ENCODE measurements around the gene GNG10.
A peak's percentile ranks its signal among the peaks of the same experiment; 100 is the strongest.
"Not testable (repeated sequence)": the region's sequence is repeated elsewhere in the genome, so short reads cannot be mapped to it uniquely, and the experiment has no call there.

The GNG10 gene

DNA sequence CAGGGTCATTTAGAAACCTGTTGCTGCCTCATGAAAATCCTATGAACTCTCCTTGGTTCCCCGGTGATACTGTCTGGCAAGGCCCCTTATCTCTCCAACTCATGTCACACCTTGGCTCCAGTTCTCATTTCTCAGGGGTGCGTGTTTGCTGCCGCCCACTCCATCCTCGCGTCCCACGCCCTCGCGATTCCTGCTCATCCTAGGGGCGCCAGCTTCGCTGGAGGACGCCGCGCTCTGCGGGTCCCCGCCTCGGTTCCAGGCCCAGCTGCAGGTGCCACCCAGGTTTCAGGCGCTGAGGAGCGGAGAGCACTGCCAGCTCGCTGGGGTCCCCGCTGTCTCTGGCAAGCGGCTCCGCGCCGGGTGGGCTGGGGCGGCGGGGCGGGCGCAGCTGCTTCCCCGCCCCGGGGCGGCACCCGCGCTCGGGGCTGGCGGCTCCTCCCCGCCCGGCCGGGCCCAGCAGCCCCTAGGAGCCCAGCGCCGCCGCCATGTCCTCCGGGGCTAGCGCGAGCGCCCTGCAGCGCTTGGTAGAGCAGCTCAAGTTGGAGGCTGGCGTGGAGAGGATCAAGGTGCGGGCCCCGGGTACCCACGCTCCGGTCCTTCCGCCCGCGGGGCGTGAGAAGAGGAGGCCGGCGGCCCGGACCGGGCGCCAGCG lies at the start of gene GNG10:
Gene GNG10 (plus strand): TSS at position 456 of the 652 bp plus-strand sequence. CDS start 30 bp downstream, at position 486.
- DNase-seq = peak; percentile 72

DNA sequence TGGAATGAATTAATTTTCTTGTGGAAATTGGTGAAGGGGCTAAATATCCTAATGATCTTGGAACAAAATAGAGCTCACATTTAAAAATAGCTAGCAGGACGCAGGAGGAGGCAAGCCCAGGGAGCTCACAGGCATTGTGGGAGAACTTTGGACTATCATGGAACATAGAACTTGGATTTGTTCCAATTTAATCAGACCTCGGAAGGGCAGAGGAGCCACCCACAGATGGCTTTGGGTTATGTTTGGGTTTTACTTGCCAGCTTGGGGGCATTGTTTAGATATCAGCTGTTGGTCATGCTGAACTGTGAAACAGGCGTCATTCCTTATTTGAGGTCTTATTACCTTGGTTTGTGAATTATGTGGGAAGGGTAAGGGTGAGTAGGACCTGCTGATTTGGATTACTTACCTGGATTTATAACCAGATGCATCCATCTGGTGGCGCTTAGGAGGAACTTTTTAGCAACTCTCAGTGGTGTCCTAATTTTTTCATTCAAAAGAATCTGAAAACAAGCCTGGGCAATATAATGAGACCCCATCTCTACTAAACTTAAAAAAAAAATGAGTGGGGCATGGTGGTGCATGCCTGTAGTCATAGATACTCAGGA lies 47.9 kb upstream of the GNG10 start:
- no peak for DNase-seq

DNA sequence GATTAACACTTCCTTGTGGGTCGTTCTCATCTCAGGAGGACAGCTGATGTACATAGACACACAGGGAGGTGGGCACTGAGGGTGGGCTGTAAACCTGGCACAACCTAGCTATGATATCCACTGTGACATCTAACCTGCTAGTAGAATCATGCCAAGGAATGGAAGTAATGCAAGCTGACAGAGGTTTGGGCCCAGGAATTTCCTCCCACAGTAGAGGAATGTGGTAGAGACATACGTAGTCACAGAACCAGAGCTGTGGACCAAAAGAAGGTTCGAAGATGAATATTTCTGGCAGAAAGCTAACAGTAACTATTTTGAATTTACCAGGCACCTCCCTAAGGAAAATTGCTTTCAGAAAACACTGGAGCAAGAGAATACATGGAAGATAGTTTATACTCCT lies 45.5 kb upstream of the GNG10 start:
- DNase-seq = no peak

DNA sequence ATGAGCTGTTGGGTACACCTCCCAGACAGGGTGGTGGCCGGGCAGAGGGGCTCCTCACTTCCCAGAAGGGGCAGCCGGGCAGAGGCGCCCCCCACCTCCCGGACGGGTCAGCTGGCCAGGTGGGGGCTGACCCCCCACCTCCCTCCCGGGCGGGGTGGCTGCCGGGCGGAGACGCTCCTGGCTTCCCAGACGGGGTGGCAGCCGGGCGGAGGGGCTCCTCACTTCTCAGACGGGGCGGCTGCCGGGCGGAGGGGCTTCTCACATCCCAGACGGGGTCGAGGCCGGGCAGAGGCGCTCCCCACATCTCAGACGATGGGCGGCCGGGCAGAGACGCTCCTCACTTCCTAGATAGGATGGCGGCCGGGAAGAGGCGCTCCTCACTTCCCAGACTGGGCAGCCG lies 44.1 kb upstream of the GNG10 start:
- DNase-seq = not testable (repeated sequence)

DNA sequence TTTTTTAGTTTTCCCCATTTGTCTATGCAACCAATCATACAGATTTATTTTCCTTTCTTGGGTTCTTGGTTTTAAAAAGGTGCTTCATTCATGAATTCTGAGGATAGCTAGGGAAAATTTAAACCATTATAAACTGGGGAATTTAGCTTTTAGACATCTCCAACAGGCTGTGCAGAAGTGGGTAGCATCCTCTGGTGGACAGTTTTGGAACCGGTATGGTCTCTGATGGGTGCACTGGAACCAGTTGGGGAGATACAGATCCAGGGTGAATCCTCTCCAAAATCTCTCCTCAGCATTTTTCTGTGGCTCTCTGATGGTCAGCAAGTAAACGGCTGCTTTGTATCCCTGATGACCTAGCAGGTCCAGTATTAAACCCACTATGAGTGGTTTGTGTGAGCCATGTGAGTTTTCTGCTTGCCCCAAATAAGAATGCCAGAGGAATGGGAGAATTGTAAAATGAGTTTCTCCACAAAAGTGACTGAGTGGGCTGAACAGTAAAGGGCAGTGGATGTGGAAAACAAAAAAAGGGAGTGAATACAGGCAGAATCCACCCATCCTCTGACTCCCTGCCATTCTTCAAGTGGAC lies 39.4 kb upstream of the GNG10 start:
- peak; percentile 25 for DNase-seq

DNA sequence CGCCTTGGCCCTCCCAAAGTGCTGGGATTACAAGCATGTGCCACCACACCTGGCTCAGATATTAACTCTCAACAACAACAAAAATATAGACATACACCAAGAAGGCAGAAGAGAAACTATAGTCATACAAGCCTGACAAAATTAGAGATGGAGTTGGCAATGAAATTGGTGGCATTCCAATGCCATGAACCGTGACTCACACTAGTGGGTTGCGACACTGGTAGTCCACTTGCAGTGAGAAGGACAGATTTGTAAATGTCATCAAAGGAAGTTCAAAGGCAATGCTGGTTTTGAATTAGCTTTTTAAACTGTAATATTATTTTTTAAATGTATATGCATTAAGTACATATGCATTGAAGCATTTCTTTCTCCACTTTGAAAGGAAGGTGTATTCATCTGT lies 38.8 kb upstream of the GNG10 start:
- DNase-seq = no peak

DNA sequence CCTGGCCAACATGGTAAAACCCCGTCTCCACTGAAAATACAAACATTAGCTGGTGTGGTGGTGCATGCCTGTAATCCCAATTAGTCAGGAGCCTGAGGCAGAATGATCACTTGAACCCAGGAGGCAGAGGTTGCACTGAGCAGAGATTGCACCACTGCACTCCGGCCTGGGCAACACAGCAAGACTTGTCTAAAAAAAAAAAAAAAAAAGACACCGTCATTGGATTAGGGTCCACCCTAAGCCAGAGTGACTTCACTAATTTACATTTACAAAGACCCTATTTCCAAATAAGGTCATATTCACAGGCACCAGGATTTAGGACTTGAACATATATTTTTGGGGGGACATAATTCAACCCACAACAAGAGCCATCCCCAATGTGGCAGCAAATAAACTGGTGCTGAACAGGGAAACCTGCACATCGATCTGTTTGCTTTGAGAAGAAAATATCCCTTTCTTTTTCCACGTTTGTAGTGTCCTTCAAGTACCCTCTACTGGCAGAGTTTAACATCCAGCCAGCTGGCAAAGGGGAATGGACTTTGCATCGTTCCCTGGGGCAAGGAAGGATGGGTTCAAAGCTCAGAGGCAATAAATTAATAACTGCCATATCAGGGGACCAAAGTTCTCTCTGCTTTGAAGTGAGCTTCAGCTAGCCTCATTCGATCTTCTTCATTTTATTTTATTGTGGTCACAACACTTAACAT lies 34.0 kb upstream of the GNG10 start:
- no peak for DNase-seq

DNA sequence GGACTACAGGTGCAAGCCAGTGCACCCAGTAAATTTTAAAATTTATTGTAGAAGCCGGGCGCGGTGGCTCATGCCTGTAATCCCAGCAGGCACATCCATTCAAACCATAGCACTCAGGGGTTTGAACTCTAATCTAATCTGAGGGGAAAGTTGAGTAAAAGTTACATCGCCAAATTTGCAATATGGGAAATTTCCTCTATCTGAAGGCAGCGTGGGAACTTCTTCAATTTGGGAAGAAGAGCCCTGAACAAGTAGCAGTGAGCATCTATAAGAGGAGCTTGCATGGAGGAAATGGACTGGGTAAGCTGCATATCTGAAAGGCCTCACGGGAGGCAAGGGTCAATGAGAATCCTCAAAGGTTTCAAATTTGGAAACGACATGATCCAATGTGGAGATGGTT lies 33.0 kb upstream of the GNG10 start:
- DNase-seq = no peak

DNA sequence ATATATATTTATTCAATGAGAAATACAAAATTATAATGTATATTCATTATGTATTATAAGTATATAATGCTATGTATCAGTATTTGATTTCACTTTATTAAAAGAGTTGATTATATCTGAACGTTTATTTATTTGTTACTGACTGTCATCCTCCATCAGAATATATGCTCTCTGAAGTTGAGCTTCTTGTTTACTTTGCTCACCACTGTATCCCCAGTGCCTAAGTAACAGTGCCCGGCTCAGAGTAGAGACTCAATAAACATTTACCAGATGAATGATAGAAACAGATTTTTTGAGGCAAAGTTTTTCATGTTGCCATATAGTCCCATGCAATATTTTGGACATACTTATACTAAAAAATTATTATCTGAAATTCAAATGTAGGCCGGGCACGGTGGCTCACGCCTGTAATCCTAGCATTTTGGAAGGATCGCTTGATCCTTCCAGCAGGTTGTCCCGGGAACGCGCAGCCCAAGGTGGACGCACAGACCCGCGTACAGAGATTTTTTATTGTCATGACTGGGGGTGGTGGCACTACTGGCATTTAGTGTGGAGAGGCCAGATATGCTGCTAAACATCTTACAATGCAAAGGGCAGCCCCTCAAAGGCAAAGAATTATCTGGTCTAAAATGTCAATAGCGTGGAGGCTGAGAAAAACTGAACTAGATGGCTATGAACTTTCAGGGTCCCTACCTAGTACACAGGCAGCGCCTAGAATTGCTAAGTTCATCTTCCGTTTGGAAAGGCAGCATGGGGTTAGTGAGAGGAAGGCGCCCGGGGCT lies 31.0 kb upstream of the GNG10 start:
- no peak for DNase-seq

DNA sequence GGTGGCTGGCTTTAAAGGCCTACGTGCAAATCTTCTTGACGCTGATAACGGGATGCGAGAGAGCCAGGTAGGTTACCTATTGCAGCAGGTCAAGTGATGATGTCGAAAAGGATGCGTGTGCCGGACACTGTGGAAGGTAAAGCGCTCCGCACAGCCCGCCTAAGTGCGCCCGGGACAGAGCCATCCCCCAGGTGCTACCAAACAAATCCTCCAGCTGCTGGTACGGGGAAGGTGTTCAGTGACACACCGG lies 30.5 kb upstream of the GNG10 start:
- DNase-seq = no peak

DNA sequence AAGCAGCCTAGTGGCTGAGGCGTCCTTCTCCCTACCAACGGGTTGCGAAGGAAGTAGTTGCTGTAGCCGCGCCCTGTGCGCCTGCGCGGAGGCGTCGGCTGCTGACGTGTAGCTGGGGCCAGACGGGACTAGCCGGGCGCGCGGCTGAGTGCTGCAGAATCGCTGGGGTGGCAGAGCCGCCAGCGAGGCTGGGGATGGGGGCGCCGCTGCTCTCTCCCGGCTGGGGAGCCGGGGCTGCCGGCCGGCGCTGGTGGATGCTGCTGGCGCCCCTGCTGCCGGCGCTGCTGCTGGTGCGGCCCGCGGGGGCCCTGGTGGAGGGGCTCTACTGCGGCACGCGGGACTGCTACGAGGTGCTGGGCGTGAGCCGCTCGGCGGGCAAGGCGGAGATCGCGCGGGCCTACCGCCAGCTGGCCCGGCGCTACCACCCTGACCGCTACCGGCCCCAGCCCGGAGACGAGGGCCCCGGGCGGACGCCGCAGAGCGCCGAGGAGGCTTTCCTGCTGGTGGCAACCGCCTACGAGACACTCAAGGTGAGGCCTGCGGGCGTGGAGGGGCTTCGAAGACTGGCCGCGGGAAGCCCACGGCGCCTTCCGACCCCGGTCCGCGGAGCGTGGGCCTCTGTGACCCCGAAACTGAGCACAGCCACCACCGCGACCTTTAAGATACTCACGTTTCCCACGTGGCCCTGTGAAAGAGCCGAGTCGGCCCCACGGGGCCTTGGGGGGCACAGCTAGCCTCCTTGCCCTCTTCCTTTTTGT lies 30.0 kb upstream of the GNG10 start, which contains the start of gene DNAJC25:
Gene DNAJC25 (plus strand): TSS at position 121 of the 758 bp plus-strand sequence. CDS start 74 bp downstream, at position 195.
- peak; percentile 98 for DNase-seq

DNA sequence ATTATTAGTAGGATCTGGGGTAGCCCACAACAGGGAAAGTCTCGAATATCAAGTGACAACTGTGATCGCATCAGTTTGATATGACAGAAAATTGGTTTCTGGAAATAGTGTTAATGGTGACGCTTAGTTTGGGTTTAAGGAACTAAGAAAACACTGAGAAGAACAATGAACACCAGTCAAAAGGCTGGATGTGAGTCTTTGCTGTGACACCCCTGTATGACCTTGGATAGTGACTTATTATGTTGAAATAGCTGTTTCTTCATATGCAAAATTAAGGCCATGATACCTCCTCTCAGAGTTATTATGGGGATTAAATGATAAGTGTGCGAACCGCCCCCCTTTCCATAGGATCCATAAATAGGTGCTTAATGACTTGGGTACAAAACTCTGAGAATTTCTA lies 29.3 kb upstream of the GNG10 start:
- DNase-seq = peak; percentile 2

DNA sequence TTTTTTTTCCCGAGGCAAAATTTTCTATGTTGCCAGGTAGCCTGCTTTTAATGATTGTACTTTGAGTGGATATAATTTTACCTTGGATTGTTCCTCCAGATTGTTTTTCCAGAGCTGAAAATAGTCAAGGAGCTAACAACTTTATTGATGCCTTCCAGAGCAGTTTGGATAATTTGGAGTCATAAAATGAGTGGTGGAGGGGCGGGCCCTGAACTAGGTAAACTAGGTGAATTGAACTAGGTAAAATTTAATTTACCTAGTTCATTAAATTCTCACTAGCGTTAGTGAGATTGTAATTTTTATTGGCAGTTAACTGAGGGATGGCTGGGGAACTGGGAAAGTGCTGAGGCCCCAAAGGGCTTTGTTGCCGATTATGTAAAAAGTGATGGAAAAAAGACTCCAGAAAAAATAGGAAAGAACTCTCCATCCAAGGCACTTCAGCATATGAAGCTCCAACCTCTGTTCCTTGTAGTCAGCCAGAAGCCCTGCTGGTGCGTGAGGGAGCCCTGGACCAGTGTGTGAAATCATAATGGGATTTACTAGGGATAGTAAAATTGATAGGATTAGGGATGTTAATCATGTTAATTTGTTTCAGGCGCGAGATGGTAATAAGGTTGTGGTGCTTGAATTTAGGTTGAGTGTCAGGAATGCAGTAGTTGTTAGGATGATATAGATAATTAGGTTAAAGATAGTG lies 28.6 kb upstream of the GNG10 start:
- no peak for DNase-seq

DNA sequence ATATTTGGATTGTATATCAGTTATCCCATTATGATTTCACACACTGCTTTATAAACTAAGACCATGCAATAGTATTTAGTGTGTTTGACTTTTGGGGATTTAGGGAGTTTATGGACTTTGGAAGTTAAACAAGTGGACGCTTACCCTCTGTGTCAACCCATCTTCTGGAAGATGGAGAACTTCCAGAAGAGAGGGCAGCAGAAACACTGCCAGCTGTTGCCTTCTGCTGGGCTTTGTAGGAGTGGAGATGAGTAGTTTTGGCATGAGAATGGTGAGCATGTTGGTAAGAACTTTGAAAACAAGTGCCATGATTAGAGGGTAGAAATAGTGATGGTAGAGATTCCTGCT lies 28.0 kb upstream of the GNG10 start:
- DNase-seq = no peak

DNA sequence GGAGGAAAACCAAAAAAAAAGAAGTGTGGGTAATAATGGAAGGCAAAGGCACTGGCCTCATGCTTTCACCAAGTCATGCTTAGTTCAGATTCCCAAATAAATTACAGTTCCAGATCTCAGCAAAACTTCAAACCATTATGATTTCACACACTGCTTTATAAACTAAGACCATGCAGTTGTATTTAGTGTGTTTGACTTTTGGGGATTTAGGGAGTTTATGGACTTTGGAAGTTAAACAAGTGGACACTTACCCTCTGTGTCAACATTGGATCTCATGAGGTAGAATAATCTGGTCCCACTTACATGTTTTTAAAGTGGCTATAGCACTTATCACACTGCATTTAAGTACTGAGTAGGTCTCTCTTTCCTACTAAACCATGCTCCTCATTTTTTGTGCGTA lies 26.5 kb upstream of the GNG10 start:
- no peak for DNase-seq

DNA sequence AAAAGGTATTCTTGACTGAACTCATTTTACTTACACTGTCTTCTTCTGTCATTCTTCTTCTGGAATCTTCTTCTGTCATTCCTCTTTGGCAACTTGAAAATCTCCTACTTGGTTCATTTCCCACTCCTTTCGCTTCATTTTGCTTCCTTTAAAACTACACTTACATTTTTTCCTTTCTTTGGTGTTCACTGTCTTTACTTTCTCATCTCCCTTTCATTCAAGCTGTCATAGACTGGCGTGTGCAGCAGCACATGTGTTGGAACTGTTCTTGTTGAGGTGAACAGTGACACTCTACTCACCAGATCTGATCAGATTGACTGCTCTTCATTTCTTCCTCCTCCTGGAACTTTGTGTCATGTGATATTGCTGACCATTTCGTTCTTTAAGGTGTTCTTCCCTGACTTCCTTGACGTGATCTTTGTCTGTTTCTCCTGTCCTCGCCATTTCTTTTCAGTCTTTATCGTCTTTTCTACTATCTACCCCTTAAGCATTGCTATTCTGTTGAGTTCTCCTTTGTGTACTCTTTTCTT lies 23.9 kb upstream of the GNG10 start:
- no peak for DNase-seq

DNA sequence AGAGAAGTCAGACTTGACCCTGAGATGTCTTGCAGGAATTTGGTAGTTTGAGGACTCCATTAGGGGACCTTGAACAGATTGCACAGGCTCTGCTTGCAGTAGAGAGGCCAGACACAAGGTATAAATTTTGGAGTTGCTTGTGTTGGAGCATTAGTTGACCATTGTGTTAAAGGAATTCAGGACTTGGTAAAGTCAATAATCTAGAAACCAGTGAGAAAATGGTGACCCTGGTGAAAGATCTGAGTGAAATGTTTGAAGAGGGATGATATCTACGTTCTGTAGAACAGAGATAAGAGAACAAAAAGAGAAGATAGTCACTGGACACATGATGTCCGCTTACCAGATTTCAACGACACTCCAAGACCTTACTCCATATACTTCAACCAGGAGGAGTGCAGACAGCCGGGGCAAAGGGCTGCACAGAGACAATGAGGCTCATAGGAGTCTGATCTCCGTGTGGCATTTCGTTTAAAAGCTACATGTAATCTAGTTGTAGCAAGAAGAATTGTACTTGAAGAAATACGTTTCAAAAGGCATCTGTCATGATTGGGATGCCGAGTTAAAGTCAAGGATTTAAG lies 17.1 kb upstream of the GNG10 start:
- DNase-seq = no peak

DNA sequence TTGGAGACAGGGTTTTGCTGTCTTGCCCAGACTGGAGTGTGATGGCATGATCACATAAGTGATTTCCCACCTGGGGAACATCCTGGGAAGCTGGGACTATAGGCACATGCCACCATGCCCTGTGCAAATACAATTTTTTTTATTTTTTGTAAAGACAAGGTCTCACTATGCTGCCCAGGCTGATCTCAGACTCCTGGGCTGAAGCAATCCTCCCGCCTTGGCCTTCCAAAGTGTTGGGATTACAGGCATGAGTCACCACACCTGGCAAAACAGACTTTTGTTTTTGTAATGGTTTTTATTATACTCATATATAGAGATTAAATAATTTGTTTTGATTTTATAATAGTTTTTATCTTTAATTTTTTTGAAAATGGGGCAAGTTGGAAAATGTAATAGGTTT lies 15.6 kb upstream of the GNG10 start:
- no peak for DNase-seq

DNA sequence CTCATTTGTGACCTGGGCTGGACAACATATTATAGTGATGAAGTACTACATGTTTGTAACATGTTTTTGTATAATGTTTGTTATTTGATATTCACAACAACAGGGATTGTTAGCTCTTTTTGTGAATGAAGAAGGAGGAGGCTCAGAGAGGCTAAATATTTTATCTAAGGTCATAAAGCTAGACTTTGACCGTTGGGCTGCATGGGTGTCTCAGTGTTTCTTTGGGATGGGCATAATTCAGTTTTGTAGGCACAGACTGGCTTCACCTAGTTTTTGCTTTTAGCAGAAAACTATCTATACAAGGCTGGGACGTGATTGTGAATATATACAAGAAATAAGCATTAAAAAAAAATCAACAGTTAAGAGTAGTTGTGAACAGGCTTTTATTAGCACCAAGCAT lies 15.0 kb upstream of the GNG10 start:
- DNase-seq = no peak

DNA sequence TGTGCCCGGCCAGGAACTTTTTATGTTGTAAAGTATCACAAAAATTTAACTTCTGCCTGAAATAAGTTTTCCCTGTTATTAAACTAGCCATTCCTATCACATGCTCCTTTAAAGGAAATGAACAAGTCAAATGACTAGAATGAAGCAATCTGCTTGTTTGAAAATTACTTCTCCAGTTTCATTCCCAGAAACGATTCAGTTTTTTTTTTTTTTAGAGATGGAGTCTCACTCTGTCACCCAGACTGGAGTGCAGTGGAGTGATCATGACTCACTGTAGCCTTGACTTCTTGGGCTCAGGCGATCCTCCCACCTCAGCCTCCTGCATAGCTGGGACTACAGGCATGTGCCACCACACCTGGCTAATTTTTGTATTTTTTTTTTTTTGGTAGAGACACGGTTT lies 13.3 kb upstream of the GNG10 start:
- DNase-seq = no peak

DNA sequence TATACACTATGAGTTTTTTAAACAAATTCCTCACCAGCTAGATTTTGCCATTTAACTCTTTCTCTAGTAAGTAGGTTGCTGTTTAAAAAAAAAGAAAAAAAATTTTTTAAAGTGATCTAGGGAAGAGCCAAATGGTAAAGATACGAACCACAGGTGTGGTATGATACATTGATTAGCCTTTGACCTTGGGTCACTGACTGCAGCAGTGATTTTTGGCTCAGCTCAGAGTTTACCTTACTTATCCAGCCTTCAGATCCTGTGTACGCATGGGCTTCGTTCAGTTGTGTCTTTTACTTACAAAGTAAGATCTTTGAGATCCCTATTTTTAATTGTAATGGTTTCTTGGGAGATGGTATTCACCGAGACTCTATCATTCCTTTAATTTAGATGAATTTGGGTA lies 12.4 kb upstream of the GNG10 start:
- DNase-seq = no peak

Data from CD4-positive, alpha-beta T cell treated with Interleukin-10 for 1 hour (primary cell).